Measurements from ENCODE around the gene CMTM6. TPM values are rescaled to one million over a fixed set of nuclear protein-coding genes. Genes with fewer than 3 reads are reported as not detected.

Gene CMTM6
- total and polyA plus RNA-seq, 9 of the 15 experiments (the other 6 are each of a cell fraction or from before 2014, with no cell fraction given): 8.9 to 39.7 (median 19.5) TPM

DNA sequence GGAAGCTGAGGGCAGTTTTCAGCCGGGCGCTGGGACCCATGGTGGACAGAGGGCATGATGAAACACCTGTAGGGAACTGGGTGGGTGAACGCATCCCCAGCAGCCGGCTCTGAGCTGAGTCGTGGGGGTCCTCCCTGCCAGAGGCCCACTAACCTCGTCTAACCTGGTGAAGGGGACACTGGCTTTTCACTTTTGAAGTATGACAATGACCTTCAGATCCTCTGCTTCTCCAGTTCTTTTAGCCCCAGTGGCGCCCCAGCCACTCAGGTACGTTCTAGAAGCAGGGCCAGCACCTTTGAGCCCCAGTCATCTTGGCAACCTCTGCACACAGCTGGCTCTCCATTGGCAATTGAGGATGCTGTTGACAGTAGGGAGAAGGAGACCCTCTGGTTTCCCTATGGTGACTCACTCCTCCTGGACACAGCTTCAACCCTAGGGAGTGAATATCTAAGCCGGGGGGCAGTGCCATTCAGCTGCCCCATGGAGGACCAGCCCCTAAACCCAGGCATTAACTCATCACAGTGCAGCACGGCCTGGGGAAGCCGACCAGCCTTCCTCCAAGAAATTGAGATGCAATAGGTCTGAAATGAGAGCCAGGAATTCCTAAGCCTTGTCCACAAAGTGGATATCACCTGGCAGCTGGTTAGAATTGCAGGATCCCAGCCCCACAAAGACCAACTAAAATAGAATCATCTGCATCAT, 46.1 kb downstream of the CMTM6 start:
- Histone ChIP-seq H3K4me1 (replicated peaks in 1 of 2; ENCODE audit: control insufficient read depth in 2 of 2, insufficient read depth in 2 of 2, low read length in 2 of 2) (peaks cover 0 to 18% of the 10 kb centered on the region in 2 experiments; a peak in 3 of 5 replicates), H3K79me2 (ENCODE audit: control insufficient read depth, insufficient read depth, low read length) (no peaks in the 10 kb centered on the region), H3K27ac (ENCODE audit: extremely low read depth, low read depth, low read length) (no peak overlapping the region), H3K4me3 (no peak overlapping the region), H3K4me2 (ENCODE audit: insufficient read depth, low read length) (no peak overlapping the region; the same call in 1 of the 2 replicates), H3K9me3 (replicated peaks; ENCODE audit: control insufficient read depth, insufficient read depth, low read depth, low read length) (no peaks in the 10 kb centered on the region), H2AFZ (ENCODE audit: low read depth, low read length) (no peak overlapping the region), H3K9me1 (ENCODE audit: control insufficient read depth, insufficient read depth, low read length) (no peaks in the 10 kb centered on the region), H4K20me1 (replicated peaks; ENCODE audit: control insufficient read depth, insufficient read depth, low read length) (no peaks in the 10 kb centered on the region), H3K36me3 (ENCODE audit: control insufficient read depth, insufficient read depth, low read length) (no peaks in the 10 kb centered on the region), H3K27me3 (ENCODE audit: control insufficient read depth in 2 of 2, insufficient read depth in 2 of 2, low read length in 2 of 2) (peaks cover 34 to 62% of the 10 kb centered on the region in 2 experiments; a peak in 4 of 5 replicates), H3K9ac (ENCODE audit: insufficient read depth in 1 of 2, low read depth in 2 of 2, low read length in 2 of 2) (no peak overlapping the region)
- no peak for ATAC-seq
- peak in 1 of 4 experiments; percentile 7 for DNase-seq (ENCODE audit: extremely low read depth in 1 of 4, low spot score in 3 of 4)
- intact Hi-C loops (cut with micrococcal nuclease): no loop called here
- BruUV-seq (replicated peaks): no TSS peak
- 4% methylated on average over 11 of the region's 11 CpGs for WGBS (ENCODE audit: insufficient coverage, low coverage, missing lambda C conversion rate)
- FAIRE-seq: no peak
- POLR2A ChIA-PET: interaction anchor here (0.7 to 1.5 kb wide), 3 partner anchors 13 to 33 kb away, joined by 3 to 4 read pairs (median 3); no protein-coding TSS in a partner anchor
- no peak for TF ChIP-seq ZNF696 (CRISPR knock-in tag; conservative IDR thresholded peaks at IDR 0.05)
- TF ChIP-seq, protein P1, sequence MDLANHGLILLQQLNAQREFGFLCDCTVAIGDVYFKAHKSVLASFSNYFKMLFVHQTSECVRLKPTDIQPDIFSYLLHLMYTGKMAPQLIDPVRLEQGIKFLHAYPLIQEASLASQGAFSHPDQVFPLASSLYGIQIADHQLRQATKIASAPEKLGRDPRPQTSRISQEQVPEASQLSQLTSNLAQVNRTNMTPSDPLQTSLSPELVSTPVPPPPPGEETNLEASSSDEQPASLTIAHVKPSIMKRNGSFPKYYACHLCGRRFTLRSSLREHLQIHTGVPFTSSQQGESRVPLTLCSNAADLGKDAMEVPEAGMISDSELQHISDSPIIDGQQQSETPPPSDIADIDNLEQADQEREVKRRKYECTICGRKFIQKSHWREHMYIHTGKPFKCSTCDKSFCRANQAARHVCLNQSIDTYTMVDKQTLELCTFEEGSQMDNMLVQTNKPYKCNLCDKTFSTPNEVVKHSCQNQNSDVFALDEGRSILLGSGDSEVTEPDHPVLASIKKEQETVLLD (IDR thresholded peaks at IDR 0.05): no peak
- TF ChIP-seq TCF3 (CRISPR knock-in tag; IDR thresholded peaks at IDR 0.05): no peak
- TF ChIP-seq CBFB (CRISPR knock-in tag; IDR thresholded peaks at IDR 0.05): no peak
- TF ChIP-seq PHF8 (IDR thresholded peaks at IDR 0.05; ENCODE audit: borderline replicate concordance, low read length): no peak
- TF ChIP-seq ZNF785 (CRISPR knock-in tag; IDR thresholded peaks at IDR 0.05): no peak
- TF ChIP-seq, protein P2, sequence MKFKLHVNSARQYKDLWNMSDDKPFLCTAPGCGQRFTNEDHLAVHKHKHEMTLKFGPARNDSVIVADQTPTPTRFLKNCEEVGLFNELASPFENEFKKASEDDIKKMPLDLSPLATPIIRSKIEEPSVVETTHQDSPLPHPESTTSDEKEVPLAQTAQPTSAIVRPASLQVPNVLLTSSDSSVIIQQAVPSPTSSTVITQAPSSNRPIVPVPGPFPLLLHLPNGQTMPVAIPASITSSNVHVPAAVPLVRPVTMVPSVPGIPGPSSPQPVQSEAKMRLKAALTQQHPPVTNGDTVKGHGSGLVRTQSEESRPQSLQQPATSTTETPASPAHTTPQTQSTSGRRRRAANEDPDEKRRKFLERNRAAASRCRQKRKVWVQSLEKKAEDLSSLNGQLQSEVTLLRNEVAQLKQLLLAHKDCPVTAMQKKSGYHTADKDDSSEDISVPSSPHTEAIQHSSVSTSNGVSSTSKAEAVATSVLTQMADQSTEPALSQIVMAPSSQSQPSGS (CRISPR knock-in tag; IDR thresholded peaks at IDR 0.05): no peak
- TF ChIP-seq RFX7 (CRISPR knock-in tag; IDR thresholded peaks at IDR 0.05): no peak
- no peak for TF ChIP-seq SAP30 (IDR thresholded peaks at IDR 0.05; ENCODE audit: borderline replicate concordance, insufficient read depth, low read depth, low read length, poor library complexity, severe bottlenecking)
- TF ChIP-seq, protein P3, sequence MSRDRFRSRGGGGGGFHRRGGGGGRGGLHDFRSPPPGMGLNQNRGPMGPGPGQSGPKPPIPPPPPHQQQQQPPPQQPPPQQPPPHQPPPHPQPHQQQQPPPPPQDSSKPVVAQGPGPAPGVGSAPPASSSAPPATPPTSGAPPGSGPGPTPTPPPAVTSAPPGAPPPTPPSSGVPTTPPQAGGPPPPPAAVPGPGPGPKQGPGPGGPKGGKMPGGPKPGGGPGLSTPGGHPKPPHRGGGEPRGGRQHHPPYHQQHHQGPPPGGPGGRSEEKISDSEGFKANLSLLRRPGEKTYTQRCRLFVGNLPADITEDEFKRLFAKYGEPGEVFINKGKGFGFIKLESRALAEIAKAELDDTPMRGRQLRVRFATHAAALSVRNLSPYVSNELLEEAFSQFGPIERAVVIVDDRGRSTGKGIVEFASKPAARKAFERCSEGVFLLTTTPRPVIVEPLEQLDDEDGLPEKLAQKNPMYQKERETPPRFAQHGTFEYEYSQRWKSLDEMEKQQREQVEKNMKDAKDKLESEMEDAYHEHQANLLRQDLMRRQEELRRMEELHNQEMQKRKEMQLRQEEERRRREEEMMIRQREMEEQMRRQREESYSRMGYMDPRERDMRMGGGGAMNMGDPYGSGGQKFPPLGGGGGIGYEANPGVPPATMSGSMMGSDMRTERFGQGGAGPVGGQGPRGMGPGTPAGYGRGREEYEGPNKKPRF (IDR thresholded peaks at IDR 0.05; ENCODE audit: low read depth, low read length): no peak
- TF ChIP-seq, protein P4, sequence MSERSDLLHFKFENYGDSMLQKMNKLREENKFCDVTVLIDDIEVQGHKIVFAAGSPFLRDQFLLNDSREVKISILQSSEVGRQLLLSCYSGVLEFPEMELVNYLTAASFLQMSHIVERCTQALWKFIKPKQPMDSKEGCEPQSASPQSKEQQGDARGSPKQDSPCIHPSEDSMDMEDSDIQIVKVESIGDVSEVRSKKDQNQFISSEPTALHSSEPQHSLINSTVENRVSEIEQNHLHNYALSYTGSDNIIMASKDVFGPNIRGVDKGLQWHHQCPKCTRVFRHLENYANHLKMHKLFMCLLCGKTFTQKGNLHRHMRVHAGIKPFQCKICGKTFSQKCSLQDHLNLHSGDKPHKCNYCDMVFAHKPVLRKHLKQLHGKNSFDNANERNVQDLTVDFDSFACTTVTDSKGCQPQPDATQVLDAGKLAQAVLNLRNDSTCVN (CRISPR knock-in tag; IDR thresholded peaks at IDR 0.05): no peak
- TF ChIP-seq, protein P5, sequence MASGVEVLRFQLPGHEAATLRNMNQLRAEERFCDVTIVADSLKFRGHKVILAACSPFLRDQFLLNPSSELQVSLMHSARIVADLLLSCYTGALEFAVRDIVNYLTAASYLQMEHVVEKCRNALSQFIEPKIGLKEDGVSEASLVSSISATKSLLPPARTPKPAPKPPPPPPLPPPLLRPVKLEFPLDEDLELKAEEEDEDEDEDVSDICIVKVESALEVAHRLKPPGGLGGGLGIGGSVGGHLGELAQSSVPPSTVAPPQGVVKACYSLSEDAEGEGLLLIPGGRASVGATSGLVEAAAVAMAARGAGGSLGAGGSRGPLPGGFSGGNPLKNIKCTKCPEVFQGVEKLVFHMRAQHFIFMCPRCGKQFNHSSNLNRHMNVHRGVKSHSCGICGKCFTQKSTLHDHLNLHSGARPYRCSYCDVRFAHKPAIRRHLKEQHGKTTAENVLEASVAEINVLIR (CRISPR knock-in tag; IDR thresholded peaks at IDR 0.05): no peak
- in situ Hi-C loops (cut with MboI): no loop called here
- CTCF ChIA-PET (ENCODE audit: low intra/inter-chr PET ratio): interaction anchor here (0.7 kb wide), 1 partner anchor 158 kb away, joined by 3 read pairs; no protein-coding TSS in a partner anchor

Data from K562 (cell line).